Endothelial cell (in vitro differentiated cells): Measurements from ENCODE around the gene ZNF277. TPM values are rescaled to one million over a fixed set of nuclear protein-coding genes. Genes with fewer than 3 reads are reported as not detected.

ENCODE experiments used
- DNase-seq: peaks from one replicate; pipeline ENCODE4 v3.0.0; 2021; ENCODE audit warnings: low spot score
- H3K27ac Mint-ChIP-seq: one replicate; pipeline ENCODE4 v1.8.0; 2021; ENCODE audit warnings: mixed read lengths, inconsistent platforms; ENCODE audit not compliant: unreplicated experiment
- H3K27me3 Mint-ChIP-seq: one replicate; pipeline ENCODE4 v1.8.0; 2021; ENCODE audit warnings: mild to moderate bottlenecking, moderate library complexity, mixed read lengths, inconsistent platforms; ENCODE audit not compliant: unreplicated experiment
- H3K36me3 Mint-ChIP-seq: one replicate; pipeline ENCODE4 v1.8.0; 2021; ENCODE audit warnings: mild to moderate bottlenecking, low read depth, mixed read lengths, inconsistent platforms; ENCODE audit not compliant: unreplicated experiment
- H3K4me1 Mint-ChIP-seq: one replicate; pipeline ENCODE4 v1.8.0; 2021; ENCODE audit warnings: mild to moderate bottlenecking, mixed read lengths, inconsistent platforms; ENCODE audit not compliant: unreplicated experiment
- H3K4me3 Mint-ChIP-seq: one replicate; pipeline ENCODE4 v1.8.0; 2021; ENCODE audit warnings: mild to moderate bottlenecking, mixed read lengths, inconsistent platforms; ENCODE audit not compliant: unreplicated experiment
- H3K9me3 Mint-ChIP-seq: one replicate; pipeline ENCODE4 v1.8.0; 2021; ENCODE audit warnings: mixed read lengths, inconsistent platforms; ENCODE audit not compliant: unreplicated experiment
- total RNA-seq: library from RNA; stranded (reverse); fragmentation: NEBNext Ultra II Directional; extraction: Animal tissue kit (Norgen Biotek cat#: 25700); gene quantifications from one replicate; pipeline ENCODE4 v1.2.1, GENCODE V29; 2021; ENCODE audit not compliant: unreplicated experiment
- TF ChIP-seq, protein P1 (sequence below): fragments of 200-600 bp; sonication (generic); IDR thresholded peaks from one replicate; pipeline ENCODE4 v1.5.0; 2021; ENCODE audit warnings: antibody characterized with exemption; ENCODE audit not compliant: unreplicated experiment

Gene ZNF277
- total RNA-seq, 1 donor from 2014 or later: 26.1 TPM

DNA sequence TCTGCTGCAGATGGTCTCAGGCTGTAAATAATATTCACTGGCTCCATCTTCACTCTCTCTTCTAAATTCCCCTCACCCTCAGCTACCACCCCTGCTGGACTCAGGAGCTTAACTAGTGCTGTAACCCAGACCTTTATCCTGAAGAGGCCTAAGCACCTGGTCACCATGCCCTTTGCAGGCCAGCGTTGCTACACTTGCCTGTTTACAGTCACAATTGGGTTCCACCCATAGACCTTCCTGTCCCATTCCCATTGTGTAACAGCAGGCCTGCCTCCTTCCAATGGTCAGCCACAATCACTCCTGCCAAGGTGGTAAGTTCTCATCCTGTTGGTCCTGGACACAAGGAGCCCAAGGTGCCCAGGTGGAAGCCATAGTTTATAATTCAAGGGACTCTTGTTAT, 157.9 kb downstream of the ZNF277 start:
- Mint-ChIP-seq H3K27me3 (peaks cover 3% of the 10 kb centered on the region), H3K27ac (no peak overlapping the region), H3K9me3 (no peaks in the 10 kb centered on the region), H3K4me3 (no peak overlapping the region), H3K36me3 (no peaks in the 10 kb centered on the region), H3K4me1 (peaks cover 26% of the 10 kb centered on the region)
- TF ChIP-seq, protein P1, sequence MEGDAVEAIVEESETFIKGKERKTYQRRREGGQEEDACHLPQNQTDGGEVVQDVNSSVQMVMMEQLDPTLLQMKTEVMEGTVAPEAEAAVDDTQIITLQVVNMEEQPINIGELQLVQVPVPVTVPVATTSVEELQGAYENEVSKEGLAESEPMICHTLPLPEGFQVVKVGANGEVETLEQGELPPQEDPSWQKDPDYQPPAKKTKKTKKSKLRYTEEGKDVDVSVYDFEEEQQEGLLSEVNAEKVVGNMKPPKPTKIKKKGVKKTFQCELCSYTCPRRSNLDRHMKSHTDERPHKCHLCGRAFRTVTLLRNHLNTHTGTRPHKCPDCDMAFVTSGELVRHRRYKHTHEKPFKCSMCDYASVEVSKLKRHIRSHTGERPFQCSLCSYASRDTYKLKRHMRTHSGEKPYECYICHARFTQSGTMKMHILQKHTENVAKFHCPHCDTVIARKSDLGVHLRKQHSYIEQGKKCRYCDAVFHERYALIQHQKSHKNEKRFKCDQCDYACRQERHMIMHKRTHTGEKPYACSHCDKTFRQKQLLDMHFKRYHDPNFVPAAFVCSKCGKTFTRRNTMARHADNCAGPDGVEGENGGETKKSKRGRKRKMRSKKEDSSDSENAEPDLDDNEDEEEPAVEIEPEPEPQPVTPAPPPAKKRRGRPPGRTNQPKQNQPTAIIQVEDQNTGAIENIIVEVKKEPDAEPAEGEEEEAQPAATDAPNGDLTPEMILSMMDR: no peak
- DNase-seq: no peak

DNA sequence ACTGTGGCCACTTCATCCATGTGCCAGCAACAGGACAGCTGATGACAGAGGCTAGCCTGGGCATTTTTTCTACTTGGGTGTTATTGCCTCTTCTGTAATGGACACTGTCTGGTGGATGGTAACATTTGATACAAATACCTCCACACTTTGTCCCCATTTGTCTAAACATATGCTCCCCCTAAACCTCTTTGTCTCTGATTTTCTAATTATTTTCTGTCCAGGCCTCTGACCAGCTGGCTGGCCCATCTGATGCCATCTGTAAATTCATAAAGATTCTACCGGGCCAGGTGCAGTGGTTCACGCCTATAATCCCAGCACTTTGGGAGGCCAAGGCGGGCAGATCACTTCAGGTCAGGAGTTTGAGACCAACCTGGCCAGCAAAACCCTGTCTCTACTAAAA, 159.1 kb downstream of the ZNF277 start:
- H3K4me3 Mint-ChIP-seq: no peak overlapping the region
- TF ChIP-seq, protein P1: no peak
- no peaks in the 10 kb centered on the region for H3K36me3 Mint-ChIP-seq
- H3K9me3 Mint-ChIP-seq: no peaks in the 10 kb centered on the region
- peaks cover 3% of the 10 kb centered on the region for H3K27me3 Mint-ChIP-seq
- H3K27ac Mint-ChIP-seq: no peak overlapping the region
- no peak for DNase-seq
- peaks cover 28% of the 10 kb centered on the region for H3K4me1 Mint-ChIP-seq

DNA sequence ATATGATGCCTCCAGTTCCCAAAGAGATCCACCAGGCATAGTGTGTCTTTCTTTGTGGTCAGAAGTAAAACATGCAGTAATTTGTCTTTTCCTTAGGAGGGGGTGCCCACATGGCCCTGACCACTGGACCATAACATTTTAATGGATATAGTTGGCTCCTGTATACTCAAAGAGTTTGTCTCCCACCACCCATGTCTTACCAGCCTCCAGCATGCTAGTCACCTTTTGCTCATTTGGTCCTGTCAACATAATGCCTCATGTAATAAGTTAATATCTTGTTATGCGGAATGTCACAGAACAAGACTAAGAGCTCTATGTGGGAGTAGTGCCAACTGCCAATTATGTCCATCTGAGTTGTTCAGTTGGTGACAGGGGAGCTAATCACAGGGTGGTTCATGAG, 160.4 kb downstream of the ZNF277 start:
- TF ChIP-seq, protein P1: no peak
- no peak overlapping the region for H3K4me3 Mint-ChIP-seq
- no peaks in the 10 kb centered on the region for H3K9me3 Mint-ChIP-seq
- no peaks in the 10 kb centered on the region for H3K36me3 Mint-ChIP-seq
- peaks cover 3% of the 10 kb centered on the region for H3K27me3 Mint-ChIP-seq
- H3K4me1 Mint-ChIP-seq: peaks cover 28% of the 10 kb centered on the region
- DNase-seq: no peak
- H3K27ac Mint-ChIP-seq: no peak overlapping the region

DNA sequence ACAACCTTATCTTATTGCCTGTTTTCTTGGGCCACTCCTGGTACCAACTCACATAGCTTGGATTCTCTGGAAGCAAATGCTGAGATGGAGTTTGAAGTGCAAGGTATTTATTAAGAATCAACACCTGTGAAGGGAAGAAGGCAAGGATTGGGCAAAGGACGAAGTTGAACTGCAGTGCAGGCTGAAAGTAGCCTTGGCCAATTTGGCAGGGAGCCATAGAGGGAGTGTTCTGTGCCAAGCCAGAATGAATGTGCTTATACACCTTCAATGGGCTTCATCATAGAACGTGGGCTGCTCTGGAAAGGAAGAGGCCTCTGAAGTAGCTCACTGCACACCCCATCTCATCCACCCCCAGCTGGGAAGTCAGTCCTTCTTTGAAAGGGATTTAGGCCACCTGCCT, 163.9 kb downstream of the ZNF277 start:
- H3K4me3 Mint-ChIP-seq: no peak overlapping the region
- H3K36me3 Mint-ChIP-seq: no peaks in the 10 kb centered on the region
- no peaks in the 10 kb centered on the region for H3K27me3 Mint-ChIP-seq
- H3K4me1 Mint-ChIP-seq: peaks cover 4% of the 10 kb centered on the region
- no peak overlapping the region for H3K27ac Mint-ChIP-seq
- no peaks in the 10 kb centered on the region for H3K9me3 Mint-ChIP-seq
- DNase-seq: no peak
- TF ChIP-seq, protein P1: no peak

DNA sequence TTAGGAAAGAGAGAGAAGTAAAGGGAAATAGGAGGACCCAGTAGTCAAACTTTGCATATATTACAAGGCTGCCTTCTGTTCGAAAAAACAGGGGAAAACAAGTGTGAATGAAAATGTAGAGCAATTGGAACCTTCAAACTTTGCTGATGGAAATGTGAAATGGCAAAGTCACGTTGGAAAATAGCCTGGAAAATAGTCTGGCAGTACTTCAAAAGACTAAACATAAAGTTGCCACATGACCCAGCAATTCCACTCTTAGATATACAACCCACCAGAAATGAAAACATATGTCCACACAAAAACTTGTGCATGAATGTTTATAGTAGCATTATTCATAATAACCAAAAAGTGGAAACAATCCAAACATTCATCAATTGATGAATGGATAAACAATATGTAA, 165.2 kb downstream of the ZNF277 start:
- TF ChIP-seq, protein P1: no peak
- no peak for DNase-seq
- H3K27me3 Mint-ChIP-seq: no peaks in the 10 kb centered on the region
- H3K9me3 Mint-ChIP-seq: no peaks in the 10 kb centered on the region
- H3K36me3 Mint-ChIP-seq: no peaks in the 10 kb centered on the region
- H3K27ac Mint-ChIP-seq: no peak overlapping the region
- peaks cover 4% of the 10 kb centered on the region for H3K4me1 Mint-ChIP-seq
- H3K4me3 Mint-ChIP-seq: no peak overlapping the region
